T-cell (primary cell): ENCODE measurements around the gene HAPLN2. TPM values are rescaled to one million over a fixed set of nuclear protein-coding genes. Genes with fewer than 3 reads are reported as not detected.
"Not testable (repeated sequence)": the region's sequence is repeated elsewhere in the genome, so short reads cannot be mapped to it uniquely, and the experiment has no call there.

Experiments used
- ATAC-seq, 4 experiments: fragments of 200-7000 bp in 3 of 4; fragments of 150-1000 bp in 1 of 4; cut with Tn5 transposase; replicated peaks in 1 of 4; 1 replicate in 3 of 4; 2 replicates in 1 of 4; pipeline ENCODE4 v1.10.0; 2021; ENCODE audit warnings: moderate library complexity in 3 of 4, mild to moderate bottlenecking in 2 of 4, moderate number of reproducible peaks in 1 of 4
- CTCF ChIA-PET, 2 donors: fragments of 300-600 bp; sonication (Branson Sonifier 250); formaldehyde crosslinking; loops; one replicate each; lab custom pipeline; 2022; ENCODE audit warnings: antibody characterized with exemption in 2 of 2; lab: Charles Lee
- POLR2A ChIA-PET, 2 donors: fragments of 300-600 bp; sonication (Branson Sonifier 250); formaldehyde crosslinking; loops; one replicate each; lab custom pipeline; 2022; ENCODE audit warnings: antibody characterized with exemption in 2 of 2; lab: Charles Lee
- DNase-seq, 35 experiments: peaks; one replicate each; pipeline versions ENCODE4 v3.0.0 to v3.0.0-alpha.2; 2013 to 2023
- H3K27ac ChIP-seq: one replicate; pipeline ENCODE4 v1.5.1; 2013; ENCODE audit warnings: low read length
- H3K27me3 ChIP-seq, 2 experiments: replicated peaks in 1 of 2; 1 replicate in 1 of 2; 2 replicates in 1 of 2; pipeline versions ENCODE4 v1.6.1 to v1.7.0; 2013; ENCODE audit warnings: low read length in 1 of 2, mixed read lengths in 1 of 2; ENCODE audit not compliant: control insufficient read depth in 2 of 2, insufficient read depth in 2 of 2; ENCODE audit errors: extremely low read depth in 1 of 2
- H3K36me3 ChIP-seq, 2 donors: 1 replicate in 1 of 2; 2 replicates in 1 of 2; pipeline versions ENCODE4 v1.6.1 to v1.7.0; 2013; ENCODE audit warnings: low read length in 1 of 2; ENCODE audit not compliant: control insufficient read depth in 2 of 2, insufficient read depth in 1 of 2; ENCODE audit errors: extremely low read depth in 1 of 2
- H3K4me1 ChIP-seq, 2 experiments: 1 replicate in 1 of 2; 2 replicates in 1 of 2; pipeline versions ENCODE4 v1.6.1 to v1.7.0; 2013; ENCODE audit warnings: low read length in 2 of 2, mixed read lengths in 1 of 2; ENCODE audit not compliant: insufficient read depth in 2 of 2, control insufficient read depth in 1 of 2; ENCODE audit errors: extremely low read depth in 1 of 2
- H3K4me3 ChIP-seq, 2 donors: 1 replicate in 1 of 2; 2 replicates in 1 of 2; pipeline versions ENCODE4 v1.5.1 to v1.7.0; 2013; ENCODE audit warnings: mild to moderate bottlenecking in 2 of 2, low read length in 1 of 2, moderate library complexity in 1 of 2; ENCODE audit not compliant: control insufficient read depth in 1 of 2; ENCODE audit errors: extremely low read depth in 1 of 2
- H3K9me3 ChIP-seq: 2 replicates; pipeline ENCODE4 v1.7.0; 2013
- H3K27ac Mint-ChIP-seq, 2 donors: one replicate each; pipeline ENCODE4 v1.8.0; 2020 to 2021; ENCODE audit warnings: mild to moderate bottlenecking in 2 of 2, mixed read lengths in 2 of 2
- H3K27me3 Mint-ChIP-seq, 2 donors: one replicate each; pipeline ENCODE4 v1.8.0; 2021 to 2022; ENCODE audit warnings: mixed read lengths in 2 of 2
- H3K36me3 Mint-ChIP-seq: one replicate; pipeline ENCODE4 v1.8.0; 2021; ENCODE audit warnings: mixed read lengths
- H3K4me1 Mint-ChIP-seq, 3 donors: one replicate each; pipeline ENCODE4 v1.8.0; 2020 to 2022; ENCODE audit warnings: mixed read lengths in 3 of 3, mild to moderate bottlenecking in 1 of 3
- H3K4me3 Mint-ChIP-seq, 3 donors: one replicate each; pipeline ENCODE4 v1.8.0; 2020 to 2022; ENCODE audit warnings: mild to moderate bottlenecking in 3 of 3, mixed read lengths in 3 of 3, moderate library complexity in 3 of 3
- H3K9me3 Mint-ChIP-seq, 3 donors: one replicate each; pipeline ENCODE4 v1.8.0; 2020 to 2022; ENCODE audit warnings: mixed read lengths in 3 of 3
- WGBS: methylation state at CpG from one replicate; pipeline ENCODE4 v1.1.5; 2013; ENCODE audit warnings: missing lambda C conversion rate; ENCODE audit not compliant: insufficient coverage; 5-methylcytosine and 5-hydroxymethylcytosine counted together
- total RNA-seq, 35 experiments: library from RNA in 6 of 35; stranded (reverse) in 6 of 35; fragments of 120-200 nt in 1 of 35; gene quantifications; one replicate each; pipeline versions ENCODE4 v1.2.1 to v1.2.4 and lab custom pipeline; 2013 to 2026

The HAPLN2 gene
- total RNA-seq, 5 donors from 2014 or later (not counting 1 experiment from before 2014, with no cell fraction given), result 0.33 TPM; not detected in 4

DNA sequence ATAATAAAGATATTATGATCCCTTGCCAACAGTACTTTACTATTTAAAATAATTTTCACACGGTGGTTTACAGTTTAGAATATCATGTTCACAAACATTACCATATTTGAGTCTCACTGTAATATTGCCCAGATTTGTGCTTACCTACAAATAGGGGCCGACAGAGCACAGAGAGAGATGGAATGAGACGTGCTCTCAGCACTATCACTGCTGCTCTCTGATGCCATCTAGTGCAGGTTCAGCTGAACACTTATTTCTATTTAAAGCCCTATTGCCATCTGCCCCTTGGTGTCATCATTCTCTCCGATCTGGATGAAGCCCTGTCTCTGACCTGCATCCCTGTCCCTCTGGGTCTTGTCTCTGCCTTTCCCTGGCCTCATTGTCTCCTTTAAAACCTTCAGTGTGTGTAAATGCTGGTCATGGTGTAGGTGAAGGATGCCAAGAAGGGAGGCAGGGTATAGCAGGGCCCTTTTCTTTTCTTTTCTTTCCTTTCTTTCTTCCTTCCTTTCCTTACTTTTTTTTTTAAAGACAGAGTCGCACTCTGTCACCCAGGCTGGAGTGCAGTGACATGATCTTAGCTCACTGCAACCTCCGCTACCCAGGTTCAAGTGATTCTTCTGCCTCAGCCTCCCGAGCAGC lies 11.1 kb upstream of the HAPLN2 start:
- Histone ChIP-seq H3K27ac (no peak overlapping the region), H3K4me3 (no peak overlapping the region), H3K27me3 (peaks cover 0 to 21% of the 10 kb centered on the region in 2 experiments), H3K9me3 (no peaks in the 10 kb centered on the region), H3K4me1 (peaks cover 0 to 8% of the 10 kb centered on the region in 2 experiments), H3K36me3 (no peaks in the 10 kb centered on the region)
- Mint-ChIP-seq H3K36me3 (no peaks in the 10 kb centered on the region), H3K9me3 (no peaks in the 10 kb centered on the region), H3K27ac (no peak overlapping the region), H3K27me3 (peaks cover 10 to 16% of the 10 kb centered on the region in 2 donors), H3K4me1 (peaks cover 9 to 15% (median 11%) of the 10 kb centered on the region in 3 donors), H3K4me3 (no peak overlapping the region)
- DNase-seq, result peak in 33 of 35 experiments; percentile 29 to 87 (median 59)
- ChIA-PET CTCF (interaction anchor here (0.6 to 1.8 kb wide), 20 partner anchors 9 to 223 kb away, joined by 3 to 26 read pairs (median 4); partner anchors contain the start of gene NAXE (in 1 of the 2)), POLR2A (interaction anchor here (0.6 to 0.7 kb wide), 2 partner anchors 128 to 163 kb away, joined by 4 read pairs; no protein-coding TSS in a partner anchor)
- WGBS, result 0% methylated on average over 1 of the region's 7 CpGs
- ATAC-seq, result peak; percentile 86 to 95 (median 94)

DNA sequence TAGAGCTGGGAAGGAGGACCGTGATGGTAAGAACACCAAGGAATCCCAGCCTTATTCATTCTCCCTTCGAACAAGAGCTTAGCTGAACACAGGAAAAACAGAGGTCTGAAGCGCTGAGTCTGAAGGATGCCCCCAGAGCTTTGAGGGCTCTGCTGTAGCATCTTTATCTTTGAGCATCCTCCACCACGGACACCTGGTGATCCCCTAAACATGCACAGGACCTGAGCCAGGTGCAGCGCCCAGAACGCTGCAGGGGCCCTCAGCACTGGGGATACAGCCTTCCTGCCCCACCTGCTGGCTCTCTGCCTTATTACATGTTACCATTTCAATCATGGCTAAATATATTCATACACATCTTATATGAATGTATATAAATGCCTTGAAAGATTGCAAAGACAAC lies 10.2 kb upstream of the HAPLN2 start:
- peaks cover 10 to 16% of the 10 kb centered on the region in 2 donors for H3K27me3 Mint-ChIP-seq
- no peak overlapping the region for H3K4me3 Mint-ChIP-seq
- ATAC-seq (peak; percentile 79 to 82 (median 82)), DNase-seq (peak in 31 of 35 experiments; percentile 23 to 76 (median 51))
- H3K27me3 ChIP-seq, result peaks cover 0 to 21% of the 10 kb centered on the region in 2 experiments
- H3K27ac Mint-ChIP-seq, result no peak overlapping the region
- no peak overlapping the region for H3K4me3 ChIP-seq
- ChIA-PET POLR2A (interaction anchor here (0.6 to 0.7 kb wide), 2 partner anchors 129 to 163 kb away, joined by 4 read pairs; no protein-coding TSS in a partner anchor), CTCF (interaction anchor here (0.6 to 1.8 kb wide), 19 partner anchors 10 to 224 kb away, joined by 3 to 26 read pairs (median 4); partner anchors contain the start of gene NAXE (in 1 of the 2))
- 100% methylated on average over 1 of the region's 6 CpGs for WGBS
- H3K36me3 Mint-ChIP-seq, result no peaks in the 10 kb centered on the region
- no peaks in the 10 kb centered on the region for H3K36me3 ChIP-seq
- H3K27ac ChIP-seq, result no peak overlapping the region
- H3K4me1 ChIP-seq, result peaks cover 0 to 8% of the 10 kb centered on the region in 2 experiments
- H3K9me3 Mint-ChIP-seq, result no peaks in the 10 kb centered on the region
- H3K4me1 Mint-ChIP-seq, result peaks cover 9 to 15% (median 11%) of the 10 kb centered on the region in 3 donors
- H3K9me3 ChIP-seq, result no peaks in the 10 kb centered on the region

DNA sequence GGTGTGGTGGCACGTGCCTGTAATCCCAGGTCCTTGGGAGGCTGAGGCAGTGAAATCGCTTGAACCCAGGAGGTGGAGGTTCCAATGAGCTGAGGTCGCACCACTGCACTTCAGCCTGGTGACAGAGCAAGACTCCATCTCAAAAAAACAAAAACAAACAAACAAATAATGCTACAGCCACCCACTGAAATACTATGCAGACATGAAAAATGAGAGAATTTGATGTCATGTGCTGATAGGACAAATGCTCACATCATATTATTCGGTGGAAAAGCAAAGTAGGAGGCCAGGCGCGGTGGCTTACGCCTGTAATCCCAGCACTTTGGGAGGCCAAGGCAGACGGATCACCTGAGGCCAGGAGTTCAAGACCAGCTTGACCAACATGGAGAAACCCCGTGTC lies 9.1 kb upstream of the HAPLN2 start:
- POLR2A ChIA-PET, H3K27ac Mint-ChIP-seq, ATAC-seq, H3K9me3 Mint-ChIP-seq, H3K4me3 ChIP-seq, H3K36me3 Mint-ChIP-seq, H3K9me3 ChIP-seq, CTCF ChIA-PET, H3K36me3 ChIP-seq, DNase-seq, H3K4me1 ChIP-seq, H3K4me3 Mint-ChIP-seq, H3K27ac ChIP-seq: not testable (repeated sequence)
- Mint-ChIP-seq H3K4me1 (peaks cover 9 to 15% (median 11%) of the 10 kb centered on the region in 3 donors), H3K27me3 (peaks cover 14 to 25% of the 10 kb centered on the region in 2 donors)
- 92% methylated on average over 6 of the region's 9 CpGs for WGBS
- peaks cover 0 to 22% of the 10 kb centered on the region in 2 experiments for H3K27me3 ChIP-seq

DNA sequence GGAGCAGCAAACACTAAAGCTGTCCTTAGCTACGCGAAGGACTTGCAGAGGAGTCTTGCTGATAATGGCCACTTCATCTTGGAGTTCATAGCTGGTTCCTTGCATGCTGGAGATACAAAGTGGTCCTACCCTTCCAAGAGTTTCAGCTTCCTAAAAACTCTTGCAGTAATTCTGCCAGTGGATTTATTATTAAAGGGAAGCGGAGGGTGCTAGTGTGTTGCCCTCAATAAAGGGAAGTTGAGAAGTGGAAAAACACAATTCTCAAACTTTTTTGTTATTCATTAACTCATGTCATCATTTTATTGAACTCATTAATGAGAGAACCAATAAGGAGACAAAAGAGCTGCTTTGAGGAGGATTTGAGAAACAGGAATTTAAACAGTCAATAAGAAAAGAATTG lies 6.5 kb upstream of the HAPLN2 start:
- Mint-ChIP-seq H3K4me1 (peaks cover 9 to 13% (median 11%) of the 10 kb centered on the region in 3 donors), H3K4me3 (no peak overlapping the region), H3K27ac (no peak overlapping the region), H3K36me3 (no peaks in the 10 kb centered on the region), H3K9me3 (no peaks in the 10 kb centered on the region), H3K27me3 (peaks cover 25 to 35% of the 10 kb centered on the region in 2 donors)
- H3K4me1 ChIP-seq, result peaks cover 0 to 8% of the 10 kb centered on the region in 2 experiments
- no peak overlapping the region for H3K27ac ChIP-seq
- WGBS, result 37% methylated on average over 2 of the region's 3 CpGs
- ChIA-PET CTCF (interaction anchor here in 1 of 2 donors (1.2 to 1.8 kb wide), 3 partner anchors 45 to 227 kb away, joined by 4 to 5 read pairs (median 4); no protein-coding TSS in a partner anchor), POLR2A (interaction anchor here in 1 of 2 donors (0.6 kb wide), 2 partner anchors 53 to 197 kb away, joined by 3 to 4 read pairs; no protein-coding TSS in a partner anchor)
- peaks cover 2 to 42% of the 10 kb centered on the region in 2 experiments for H3K27me3 ChIP-seq
- no peaks in the 10 kb centered on the region for H3K36me3 ChIP-seq
- DNase-seq, result no peak
- no peak overlapping the region for H3K4me3 ChIP-seq
- ATAC-seq, result no peak
- H3K9me3 ChIP-seq, result no peaks in the 10 kb centered on the region

DNA sequence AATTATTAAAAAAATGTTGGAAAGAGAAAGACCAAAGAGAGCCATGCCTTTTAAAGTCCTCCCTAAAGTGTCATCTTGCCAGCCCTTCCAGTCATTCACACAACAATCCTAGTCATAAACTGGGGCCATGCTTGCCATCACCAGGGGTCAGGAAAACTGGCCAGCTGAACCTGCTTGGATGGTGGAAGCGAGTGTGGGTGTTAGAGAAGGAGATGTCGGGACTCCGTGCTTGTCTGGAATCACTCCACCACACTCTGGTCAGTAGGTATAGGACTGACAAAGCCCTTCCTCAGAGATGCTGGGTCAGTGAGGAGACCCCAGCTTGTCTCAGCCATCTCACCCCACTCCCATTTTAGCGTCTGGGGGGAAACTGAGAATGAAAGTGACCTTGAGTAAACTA lies 3.3 kb upstream of the HAPLN2 start:
- H3K4me1 ChIP-seq, result no peaks in the 10 kb centered on the region
- peaks cover 8 to 48% of the 10 kb centered on the region in 2 experiments for H3K27me3 ChIP-seq
- no peaks in the 10 kb centered on the region for H3K9me3 ChIP-seq
- ATAC-seq, result no peak
- H3K4me3 ChIP-seq, result no peak overlapping the region
- no peak for DNase-seq
- no peaks in the 10 kb centered on the region for H3K36me3 Mint-ChIP-seq
- no CpG with 5 or more reads among the region's 4 CpGs for WGBS
- H3K27ac ChIP-seq, result no peak overlapping the region
- no peak overlapping the region for H3K27ac Mint-ChIP-seq
- peaks cover 49 to 52% of the 10 kb centered on the region in 2 donors for H3K27me3 Mint-ChIP-seq
- H3K9me3 Mint-ChIP-seq, result no peaks in the 10 kb centered on the region
- H3K4me3 Mint-ChIP-seq, result no peak overlapping the region
- CTCF ChIA-PET, result no interaction called here
- H3K36me3 ChIP-seq, result no peaks in the 10 kb centered on the region
- POLR2A ChIA-PET, result no interaction called here
- H3K4me1 Mint-ChIP-seq, result peaks cover 0 to 2% (median 0%) of the 10 kb centered on the region in 3 donors

DNA sequence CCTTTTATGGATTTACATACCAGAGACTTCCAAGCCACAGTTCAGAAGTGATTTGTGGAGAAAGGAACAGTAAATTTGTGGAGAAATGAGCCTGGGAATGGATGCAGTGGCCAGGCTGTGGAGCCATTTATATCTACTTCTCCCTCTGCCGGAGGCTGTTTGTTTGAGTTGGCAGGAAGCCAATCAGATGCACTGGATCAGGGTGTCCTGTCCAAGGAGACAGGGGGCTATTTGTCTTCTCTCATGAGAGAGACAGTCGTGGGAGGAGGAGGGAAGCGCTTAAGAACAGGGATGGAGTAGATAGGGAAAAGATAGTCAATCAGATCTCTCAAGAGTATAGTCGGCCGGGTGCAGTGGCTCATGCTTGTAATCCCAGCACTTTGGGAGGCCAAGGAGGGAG lies 2.8 kb upstream of the HAPLN2 start:
- ATAC-seq (no peak), DNase-seq (no peak)
- no peaks in the 10 kb centered on the region for H3K9me3 ChIP-seq
- CTCF ChIA-PET, result no interaction called here
- Mint-ChIP-seq H3K36me3 (no peaks in the 10 kb centered on the region), H3K9me3 (no peaks in the 10 kb centered on the region), H3K4me1 (peaks cover 0 to 2% (median 0%) of the 10 kb centered on the region in 3 donors), H3K4me3 (no peak overlapping the region), H3K27me3 (peaks cover 52 to 55% of the 10 kb centered on the region in 2 donors), H3K27ac (no peak overlapping the region)
- H3K4me1 ChIP-seq, result no peaks in the 10 kb centered on the region
- H3K36me3 ChIP-seq, result no peaks in the 10 kb centered on the region
- 49% methylated on average over 4 of the region's 5 CpGs for WGBS
- peaks cover 8 to 50% of the 10 kb centered on the region in 2 experiments for H3K27me3 ChIP-seq
- POLR2A ChIA-PET, result no interaction called here
- H3K4me3 ChIP-seq, result no peak overlapping the region
- no peak overlapping the region for H3K27ac ChIP-seq
